ENCODE results near the gene KCND1.

Gene KCND1

DNA sequence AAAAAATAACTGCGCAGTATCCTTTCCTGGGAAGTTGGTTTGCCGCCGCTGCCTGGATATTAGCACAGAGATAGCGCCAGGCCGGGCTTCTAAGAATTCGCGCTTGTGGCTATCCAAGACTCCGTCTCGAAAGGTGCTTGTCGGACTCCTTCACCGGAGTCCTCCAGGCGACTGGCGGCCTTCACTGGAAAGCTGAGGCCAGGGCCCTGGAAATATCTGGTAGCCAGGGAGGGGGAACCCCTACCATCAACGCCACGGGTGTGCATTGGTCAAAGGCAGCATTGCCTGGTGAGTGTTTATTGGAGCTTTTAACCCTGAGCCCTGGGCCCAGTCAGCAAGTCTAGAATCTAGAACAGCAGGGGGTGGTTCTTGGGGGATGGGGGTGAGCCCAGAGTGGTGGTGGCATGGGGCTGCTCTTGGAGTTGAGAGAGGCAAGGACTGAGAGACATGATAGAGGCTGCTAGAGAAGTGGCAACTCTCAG is 52.2 kb downstream of the KCND1 start:
- TF ChIP-seq EZH2 (IDR thresholded peaks at IDR 0.05; ENCODE audit: borderline replicate concordance, low read length), result no peak
- TF ChIP-seq, protein P1, sequence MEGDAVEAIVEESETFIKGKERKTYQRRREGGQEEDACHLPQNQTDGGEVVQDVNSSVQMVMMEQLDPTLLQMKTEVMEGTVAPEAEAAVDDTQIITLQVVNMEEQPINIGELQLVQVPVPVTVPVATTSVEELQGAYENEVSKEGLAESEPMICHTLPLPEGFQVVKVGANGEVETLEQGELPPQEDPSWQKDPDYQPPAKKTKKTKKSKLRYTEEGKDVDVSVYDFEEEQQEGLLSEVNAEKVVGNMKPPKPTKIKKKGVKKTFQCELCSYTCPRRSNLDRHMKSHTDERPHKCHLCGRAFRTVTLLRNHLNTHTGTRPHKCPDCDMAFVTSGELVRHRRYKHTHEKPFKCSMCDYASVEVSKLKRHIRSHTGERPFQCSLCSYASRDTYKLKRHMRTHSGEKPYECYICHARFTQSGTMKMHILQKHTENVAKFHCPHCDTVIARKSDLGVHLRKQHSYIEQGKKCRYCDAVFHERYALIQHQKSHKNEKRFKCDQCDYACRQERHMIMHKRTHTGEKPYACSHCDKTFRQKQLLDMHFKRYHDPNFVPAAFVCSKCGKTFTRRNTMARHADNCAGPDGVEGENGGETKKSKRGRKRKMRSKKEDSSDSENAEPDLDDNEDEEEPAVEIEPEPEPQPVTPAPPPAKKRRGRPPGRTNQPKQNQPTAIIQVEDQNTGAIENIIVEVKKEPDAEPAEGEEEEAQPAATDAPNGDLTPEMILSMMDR (IDR thresholded peaks at IDR 0.05; ENCODE audit: low read length), result no peak
- H3K27me3 ChIP-seq (ENCODE audit: insufficient read depth, low read length), result no peaks in the 10 kb centered on the region
- H2AFZ ChIP-seq (ENCODE audit: low read length), result no peak overlapping the region
- H3K9ac ChIP-seq (ENCODE audit: low read length), result peak overlapping the region; percentile 56
- peaks cover 48% of the 10 kb centered on the region for H3K4me1 ChIP-seq (ENCODE audit: insufficient read depth, low read length, severe bottlenecking)
- peaks cover 15% of the 10 kb centered on the region; the same call in 1 of the 2 replicates for H3K79me2 ChIP-seq (ENCODE audit: insufficient read depth, low read length)
- H3K27ac ChIP-seq (ENCODE audit: low read depth, low read length, poor library complexity, severe bottlenecking), result peak overlapping the region; percentile 92
- peak overlapping the region; percentile 62 for H3K4me2 ChIP-seq (ENCODE audit: low read length)
- no peaks in the 10 kb centered on the region for H4K20me1 ChIP-seq (ENCODE audit: insufficient read depth, low read length)
- H3F3A ChIP-seq (ENCODE audit: insufficient read depth, low read length), result no peaks in the 10 kb centered on the region
- H3K4me3 ChIP-seq (ENCODE audit: low read depth, low read length, poor library complexity, severe bottlenecking), result peak overlapping the region; percentile 43
- H3K36me3 ChIP-seq (ENCODE audit: insufficient read depth, low read length), result peaks cover 48% of the 10 kb centered on the region
- no peaks in the 10 kb centered on the region for H3K9me2 ChIP-seq (ENCODE audit: low read depth, low read length)
- H3K9me3 ChIP-seq (ENCODE audit: low read length), result no peaks in the 10 kb centered on the region

DNA sequence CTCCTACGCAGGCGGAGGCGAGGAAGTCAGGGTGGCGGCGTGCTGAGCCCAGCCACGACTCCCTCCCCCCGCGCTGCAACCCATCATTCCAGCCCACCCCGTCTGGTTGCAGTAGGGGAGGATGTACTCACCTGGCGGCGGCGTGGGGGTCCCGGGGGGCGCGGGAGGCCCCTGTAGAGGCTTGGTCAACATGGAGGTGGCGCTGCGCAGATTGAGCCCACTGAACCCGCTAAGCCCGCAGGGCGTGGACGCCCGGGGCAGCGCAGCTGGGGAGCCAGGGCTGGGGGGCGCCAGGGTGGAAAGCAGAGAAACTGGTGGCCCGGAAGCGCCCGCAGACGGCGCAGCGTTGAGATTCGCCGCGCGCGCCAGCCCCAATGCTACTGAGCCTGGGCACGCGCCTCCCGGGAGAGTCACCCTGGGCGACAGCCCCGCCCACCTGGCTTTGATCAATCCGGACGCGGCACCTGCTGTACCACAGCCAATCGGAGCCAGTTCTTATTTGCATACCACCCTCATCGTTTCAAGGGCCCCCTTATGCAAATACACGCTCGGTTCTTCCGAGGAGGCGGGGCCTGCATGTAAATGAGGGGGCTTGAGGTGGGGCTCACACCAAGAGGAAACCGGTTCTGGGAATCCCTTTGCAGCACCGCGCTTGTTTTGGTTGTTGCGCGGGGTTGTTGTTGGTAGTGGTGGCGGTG is 52.9 kb downstream of the KCND1 start, which contains the start of gene PIM2:
PIM2 (minus strand) TSS at position 382 of the 698 bp plus-strand sequence; CDS start at position 192, 190 bp downstream.
- peak within 1 kb of the TSS; percentile 75 for H3K4me2 ChIP-seq (ENCODE audit: low read length)
- H3K9me3 ChIP-seq (ENCODE audit: low read length), result no peaks in the 10 kb centered on the region
- peak within 1 kb of the TSS; percentile 99 for H3K4me3 ChIP-seq (ENCODE audit: low read depth, low read length, poor library complexity, severe bottlenecking)
- H3K36me3 ChIP-seq (ENCODE audit: insufficient read depth, low read length), result peaks cover 54% of the 10 kb centered on the region
- H4K20me1 ChIP-seq (ENCODE audit: insufficient read depth, low read length), result no peaks in the 10 kb centered on the region
- H3K27ac ChIP-seq (ENCODE audit: low read depth, low read length, poor library complexity, severe bottlenecking), result peak within 1 kb of the TSS; percentile 93
- H2AFZ ChIP-seq (ENCODE audit: low read length), result no peak within 1 kb of the TSS
- no peaks in the 10 kb centered on the region for H3K27me3 ChIP-seq (ENCODE audit: insufficient read depth, low read length)
- H3K9ac ChIP-seq (ENCODE audit: low read length), result peak within 1 kb of the TSS; percentile 100
- peaks cover 15% of the 10 kb centered on the region; the same call in 1 of the 2 replicates for H3K79me2 ChIP-seq (ENCODE audit: insufficient read depth, low read length)
- TF ChIP-seq, protein P1 (IDR thresholded peaks at IDR 0.05; ENCODE audit: low read length), result no peak
- peaks cover 54% of the 10 kb centered on the region for H3K4me1 ChIP-seq (ENCODE audit: insufficient read depth, low read length, severe bottlenecking)
- H3K9me2 ChIP-seq (ENCODE audit: low read depth, low read length), result no peaks in the 10 kb centered on the region
- no peaks in the 10 kb centered on the region for H3F3A ChIP-seq (ENCODE audit: insufficient read depth, low read length)

DNA sequence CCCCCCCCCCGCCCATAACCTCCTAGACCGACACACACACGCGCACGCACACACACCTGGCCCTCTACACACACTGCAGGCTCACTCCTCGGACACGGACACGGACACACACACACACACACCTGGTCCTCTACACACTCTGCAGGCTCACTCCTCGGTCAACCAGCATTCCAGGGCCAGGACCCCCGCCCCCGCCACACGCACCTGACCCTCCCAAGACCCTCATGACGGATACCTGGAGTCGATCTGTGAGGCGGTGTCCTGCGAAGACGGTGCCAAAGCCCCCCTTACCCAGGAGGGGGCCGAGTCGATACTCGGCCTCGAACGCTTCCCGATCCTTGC is 53.4 kb downstream of the KCND1 start:
- H3K9ac ChIP-seq (ENCODE audit: low read length), result peak overlapping the region; percentile 100
- no peak overlapping the region for H2AFZ ChIP-seq (ENCODE audit: low read length)
- H3K36me3 ChIP-seq (ENCODE audit: insufficient read depth, low read length), result peaks cover 59% of the 10 kb centered on the region
- H3F3A ChIP-seq (ENCODE audit: insufficient read depth, low read length), result no peaks in the 10 kb centered on the region
- peak overlapping the region; percentile 99 for H3K4me3 ChIP-seq (ENCODE audit: low read depth, low read length, poor library complexity, severe bottlenecking)
- H3K9me2 ChIP-seq (ENCODE audit: low read depth, low read length), result no peaks in the 10 kb centered on the region
- no peaks in the 10 kb centered on the region for H3K27me3 ChIP-seq (ENCODE audit: insufficient read depth, low read length)
- H3K79me2 ChIP-seq (ENCODE audit: insufficient read depth, low read length), result peaks cover 15% of the 10 kb centered on the region; the same call in 1 of the 2 replicates
- H4K20me1 ChIP-seq (ENCODE audit: insufficient read depth, low read length), result no peaks in the 10 kb centered on the region
- H3K9me3 ChIP-seq (ENCODE audit: low read length), result no peaks in the 10 kb centered on the region
- peak overlapping the region; percentile 75 for H3K4me2 ChIP-seq (ENCODE audit: low read length)
- H3K4me1 ChIP-seq (ENCODE audit: insufficient read depth, low read length, severe bottlenecking), result peaks cover 56% of the 10 kb centered on the region
- H3K27ac ChIP-seq (ENCODE audit: low read depth, low read length, poor library complexity, severe bottlenecking), result peak overlapping the region; percentile 93
- TF ChIP-seq, protein P1 (IDR thresholded peaks at IDR 0.05; ENCODE audit: low read length), result no peak
- TF ChIP-seq EZH2 (IDR thresholded peaks at IDR 0.05; ENCODE audit: borderline replicate concordance, low read length), result no peak

Measured in OCI-LY1 (cell line).